ENCODE data around the gene SLC12A6.

Gene SLC12A6

DNA sequence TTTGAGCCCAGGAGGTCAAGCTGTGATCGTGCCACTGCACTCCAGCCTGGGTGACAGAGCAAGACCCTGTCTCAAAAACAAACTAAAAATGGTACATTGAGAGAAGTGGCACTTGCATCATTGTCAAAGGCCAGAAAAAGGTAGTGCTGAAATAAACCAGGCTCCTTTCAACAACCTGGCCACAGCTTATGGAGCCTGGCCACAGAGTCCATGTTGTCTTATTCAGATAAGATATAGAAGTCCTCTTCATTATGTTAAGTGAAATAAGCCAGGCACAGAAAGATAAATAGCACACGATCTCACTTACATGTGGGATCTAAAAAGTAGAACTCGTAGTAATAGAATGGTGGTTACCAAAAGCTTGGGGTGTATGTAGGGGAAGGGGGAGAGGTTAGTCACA lies 78.0 kb downstream of the SLC12A6 start:
- no peak for DNase-seq (ENCODE audit: low spot score)

DNA sequence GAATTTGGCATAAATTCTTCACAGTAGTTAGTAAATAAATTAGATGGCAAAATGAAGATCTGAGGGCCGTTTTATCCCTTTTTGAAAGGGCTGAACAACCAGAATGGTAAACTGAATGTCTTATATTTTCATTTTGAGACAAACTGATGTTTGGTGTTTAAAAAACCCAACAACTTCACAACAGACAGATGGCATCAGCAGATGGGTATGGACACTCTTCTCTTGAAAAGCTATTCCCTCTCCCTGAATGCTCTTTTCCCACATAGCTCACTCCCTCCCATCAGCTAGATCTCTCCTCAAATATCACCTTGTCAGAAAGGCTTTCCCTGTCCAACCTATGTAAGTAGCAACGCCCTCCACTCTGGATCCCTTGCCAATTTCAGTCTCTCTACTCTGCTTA lies 79.4 kb downstream of the SLC12A6 start:
- no peak for DNase-seq (ENCODE audit: low spot score)

DNA sequence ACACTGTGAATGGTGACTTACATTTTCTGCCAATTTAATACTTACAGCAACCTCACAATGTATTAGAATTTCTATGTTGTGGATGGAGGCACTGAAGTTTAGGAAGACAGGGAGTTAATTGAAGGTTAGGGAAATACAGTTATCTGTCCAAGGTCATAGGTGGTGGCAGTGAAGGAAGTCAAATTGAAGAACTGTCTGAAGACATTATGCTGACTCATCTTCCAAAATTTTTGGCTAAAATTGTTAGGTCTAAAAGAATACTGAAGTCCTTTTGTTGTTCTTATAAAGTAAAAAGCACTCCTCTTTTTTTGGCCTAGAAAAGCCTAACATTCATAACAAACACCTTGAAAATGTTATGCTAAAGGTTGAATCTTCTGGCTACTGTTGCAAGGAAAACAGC lies 85.0 kb downstream of the SLC12A6 start:
- no peak for DNase-seq (ENCODE audit: low spot score)

DNA sequence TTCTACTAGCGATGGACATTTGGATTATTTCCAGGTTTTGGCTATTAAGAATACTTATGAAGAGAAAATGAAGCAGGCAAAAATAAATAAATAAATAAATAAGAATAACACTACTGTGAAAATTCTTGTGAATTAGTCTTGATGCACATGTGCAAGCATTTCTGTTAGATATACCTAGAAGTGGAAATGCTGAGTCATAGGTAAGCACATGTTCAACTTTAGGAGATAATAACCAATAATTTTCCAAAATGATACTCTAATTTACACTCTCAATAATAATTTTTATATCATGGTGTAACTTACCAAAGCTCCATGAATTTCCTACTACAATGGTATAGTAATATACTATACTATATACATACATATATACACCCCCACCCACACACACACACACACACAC lies 89.4 kb downstream of the SLC12A6 start:
- no peak for DNase-seq (ENCODE audit: low spot score)

DNA sequence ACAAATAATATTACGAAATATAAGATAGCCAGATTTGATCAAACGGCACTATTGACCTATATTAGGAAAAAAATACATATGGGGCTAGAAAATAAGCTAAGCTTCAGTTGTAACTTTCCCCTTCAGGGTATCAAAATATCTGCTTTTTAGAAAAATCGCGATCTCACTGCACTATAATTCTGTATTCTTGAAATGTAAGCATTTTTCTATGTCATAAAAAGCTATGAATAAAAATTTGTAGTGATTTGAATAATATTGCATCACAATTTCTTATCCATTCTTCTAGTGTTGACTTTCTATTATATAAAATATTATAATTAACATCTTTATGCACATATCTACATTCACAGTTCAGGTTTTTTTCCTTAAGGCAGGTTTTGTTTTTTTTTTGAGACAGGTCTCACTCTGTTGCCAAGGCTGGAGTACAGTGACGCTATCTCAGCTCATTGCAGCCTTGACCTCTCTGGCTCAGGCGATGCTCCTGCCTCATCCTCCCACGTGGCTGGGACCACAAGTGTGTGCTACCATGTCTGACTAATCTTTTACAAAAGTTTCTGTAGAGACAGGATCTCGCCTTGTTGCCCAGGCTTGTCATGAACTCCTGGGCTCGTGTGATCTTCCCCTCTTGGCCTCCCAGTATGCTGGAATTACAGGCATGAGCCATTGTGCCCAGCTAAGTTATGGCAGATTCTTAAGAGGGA lies 91.2 kb downstream of the SLC12A6 start:
- DNase-seq (ENCODE audit: low spot score), result no peak

DNA sequence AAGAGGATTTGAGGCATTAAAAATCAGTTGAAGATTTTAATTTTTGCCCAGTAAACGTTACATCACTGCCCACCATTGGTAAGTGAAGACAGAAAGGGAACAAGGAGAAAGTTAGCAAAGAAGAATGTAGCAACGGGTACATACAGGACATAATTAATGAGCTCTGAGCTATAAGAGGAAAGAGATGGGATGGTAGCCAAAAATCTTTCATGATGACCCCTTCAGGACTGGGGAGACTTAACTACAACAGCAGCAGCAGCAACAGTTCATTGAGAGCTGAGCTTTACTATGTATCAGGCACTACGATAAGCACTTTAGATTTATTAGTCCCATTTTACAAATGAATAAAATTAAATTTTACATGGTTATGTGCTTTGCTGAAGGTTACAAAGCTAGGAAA lies 94.4 kb downstream of the SLC12A6 start:
- DNase-seq (ENCODE audit: low spot score), result no peak

DNA sequence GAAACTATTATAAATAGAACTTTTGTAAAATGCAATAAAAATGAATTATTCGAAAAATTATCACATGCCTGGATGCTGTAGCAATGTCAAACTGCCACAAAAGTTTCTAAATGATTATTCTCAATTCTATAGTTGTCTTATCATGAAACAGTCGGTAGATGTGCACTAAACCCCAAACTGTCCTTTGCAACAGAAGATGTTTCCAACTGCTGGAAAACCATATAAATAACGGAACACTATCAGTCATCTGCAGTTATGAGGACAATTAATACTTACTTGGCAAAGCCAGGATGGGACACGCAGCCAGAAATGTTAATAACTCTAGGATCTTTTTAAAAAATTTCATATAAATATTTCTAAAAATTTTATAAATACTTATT lies 95.3 kb downstream of the SLC12A6 start:
- no peak for DNase-seq (ENCODE audit: low spot score)

DNA sequence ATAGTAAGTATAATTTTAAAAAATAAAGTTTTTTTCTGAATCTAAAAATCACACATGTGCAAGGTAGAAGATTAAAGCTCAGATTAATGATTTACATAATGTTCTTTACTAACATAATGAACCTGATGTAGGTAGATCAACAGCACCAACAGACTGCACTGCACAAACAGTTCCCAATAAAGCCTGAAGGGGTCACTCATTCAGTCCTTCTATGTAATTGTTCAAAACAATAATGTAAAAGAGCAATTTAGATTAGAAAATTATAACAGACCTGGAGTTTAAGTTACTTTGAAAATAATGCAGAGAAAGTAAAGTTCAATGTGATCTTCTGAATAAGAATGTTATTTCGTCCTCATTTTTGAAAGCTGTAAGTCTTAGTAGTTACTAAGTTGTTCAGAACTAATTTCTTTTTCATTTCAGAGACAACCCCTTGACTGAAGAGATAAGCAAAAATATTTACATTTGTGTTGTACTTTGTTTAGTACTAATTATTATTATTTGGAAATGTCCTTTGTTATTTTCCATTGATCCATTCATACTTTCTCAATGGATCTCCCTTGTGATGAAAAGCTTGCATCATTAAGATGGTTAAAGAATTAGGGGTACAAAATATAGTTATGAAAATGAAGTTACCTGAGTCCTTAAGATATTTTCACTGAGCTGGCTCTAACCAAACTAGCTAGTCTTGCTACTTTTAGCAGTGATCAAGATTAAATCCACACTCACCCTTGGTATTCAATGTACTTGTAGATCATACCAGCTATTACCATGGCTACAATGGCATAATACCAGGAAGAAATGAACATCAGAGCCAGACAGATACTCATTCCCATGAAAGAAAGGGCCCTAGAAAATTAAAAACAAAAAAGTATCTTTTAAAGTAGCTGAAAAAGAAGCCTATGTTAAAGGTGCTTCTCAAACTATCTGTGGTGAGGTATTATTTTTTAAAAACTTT lies 95.9 kb downstream of the SLC12A6 start:
- peak; percentile 58 for DNase-seq (ENCODE audit: low spot score)

DNA sequence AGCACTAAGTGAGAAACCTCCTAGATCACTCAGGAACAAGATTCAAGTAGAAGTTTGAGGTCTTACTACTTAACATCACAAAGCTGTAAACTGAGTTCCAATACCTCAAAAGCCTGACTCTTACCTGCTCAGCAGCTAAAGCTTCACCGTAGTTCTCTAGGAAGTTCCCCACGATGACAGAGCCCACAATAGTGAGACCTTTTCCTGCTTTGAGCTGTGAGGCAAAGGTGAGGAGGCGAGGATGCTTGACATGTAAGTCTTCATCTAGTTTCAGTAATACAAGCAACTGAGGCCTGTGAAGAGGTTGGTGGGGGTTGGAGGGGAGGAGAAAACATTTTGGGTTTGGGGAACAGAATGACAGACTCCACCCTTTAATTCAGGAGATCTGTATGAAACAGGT lies 97.0 kb downstream of the SLC12A6 start:
- DNase-seq (ENCODE audit: low spot score), result no peak

DNA sequence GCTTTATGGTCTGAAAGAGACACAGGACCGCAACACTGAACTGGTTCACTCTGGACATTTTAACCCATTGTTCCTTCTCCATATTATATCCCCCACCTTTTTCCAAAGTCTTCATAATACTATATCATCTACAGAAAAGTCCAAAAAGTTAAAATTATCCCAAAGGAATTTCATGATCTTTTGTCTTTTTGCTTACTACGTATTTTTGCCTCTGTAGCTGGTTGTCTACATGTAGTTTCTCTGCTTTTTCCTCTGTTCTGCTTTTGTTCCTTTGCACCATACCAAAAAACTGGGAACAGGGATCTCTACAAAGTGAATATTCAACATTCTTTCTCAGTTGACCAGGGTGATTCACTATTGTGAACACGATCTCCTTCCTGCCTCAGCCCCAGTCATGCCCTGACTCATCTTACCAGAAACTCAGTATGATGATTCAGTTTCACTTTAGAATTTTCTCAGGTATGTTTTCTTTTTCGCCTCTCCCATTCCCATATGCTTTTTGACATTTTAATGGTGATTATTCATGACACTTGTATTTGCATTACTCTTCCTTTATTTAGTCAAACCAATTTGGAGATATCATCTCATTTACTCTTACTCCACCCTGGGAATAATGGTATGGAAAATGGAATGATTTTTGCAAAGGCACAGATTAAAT lies 98.3 kb downstream of the SLC12A6 start:
- DNase-seq (ENCODE audit: low spot score), result peak; percentile 87

DNA sequence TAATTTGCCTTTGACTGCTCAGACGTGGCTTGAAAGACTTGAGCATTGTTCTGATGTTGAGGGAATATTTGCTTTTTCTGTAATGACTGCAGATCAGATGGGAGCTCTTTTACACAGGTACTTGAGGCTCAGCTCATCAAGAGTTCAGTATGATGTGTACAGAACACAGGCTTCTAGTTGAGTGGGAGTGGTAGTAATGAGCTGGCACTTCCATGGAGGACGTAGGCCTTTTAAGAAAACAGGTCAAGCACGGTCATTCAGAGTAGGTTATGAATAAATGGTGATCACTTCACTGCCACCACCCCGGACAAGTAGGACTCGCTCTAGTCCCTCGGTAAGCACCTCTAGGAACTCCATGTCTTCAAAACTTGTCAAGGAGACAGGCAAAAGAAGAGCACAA lies 104.0 kb downstream of the SLC12A6 start:
- no peak for DNase-seq (ENCODE audit: low spot score)

DNA sequence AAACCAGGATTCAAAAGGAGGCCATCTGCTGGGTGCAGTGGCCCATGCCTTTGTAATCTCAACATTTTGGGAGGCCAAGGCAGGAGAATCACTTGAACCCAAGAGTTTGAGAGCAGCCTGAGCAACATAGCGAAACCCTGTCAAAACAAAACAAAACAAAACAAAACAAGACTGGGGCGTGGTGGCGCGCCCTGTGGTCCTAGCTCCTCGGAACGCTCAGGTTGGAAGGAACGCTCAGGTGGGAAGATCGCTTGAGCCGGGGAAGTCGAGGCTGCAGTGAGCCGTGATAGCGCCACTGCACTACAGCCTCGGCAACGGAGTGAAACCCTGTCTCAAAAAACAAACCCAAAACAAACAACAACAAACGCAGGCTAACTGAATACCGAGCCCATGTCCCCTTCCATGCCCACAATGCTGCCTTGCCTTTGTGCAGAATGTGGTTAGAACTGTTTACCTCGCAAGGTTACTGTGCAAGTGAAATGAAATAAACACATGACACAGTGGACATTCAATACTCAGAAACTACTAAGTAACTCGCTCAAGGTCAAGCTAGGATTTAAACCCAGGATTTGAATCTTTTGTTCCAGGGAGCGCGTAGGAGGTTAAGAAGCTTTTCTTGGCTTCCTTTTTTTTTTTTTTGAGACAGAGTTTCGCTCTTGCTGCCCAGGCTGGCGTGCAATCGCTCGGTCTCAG lies 113.5 kb downstream of the SLC12A6 start:
- DNase-seq (ENCODE audit: low spot score), result no peak

DNA sequence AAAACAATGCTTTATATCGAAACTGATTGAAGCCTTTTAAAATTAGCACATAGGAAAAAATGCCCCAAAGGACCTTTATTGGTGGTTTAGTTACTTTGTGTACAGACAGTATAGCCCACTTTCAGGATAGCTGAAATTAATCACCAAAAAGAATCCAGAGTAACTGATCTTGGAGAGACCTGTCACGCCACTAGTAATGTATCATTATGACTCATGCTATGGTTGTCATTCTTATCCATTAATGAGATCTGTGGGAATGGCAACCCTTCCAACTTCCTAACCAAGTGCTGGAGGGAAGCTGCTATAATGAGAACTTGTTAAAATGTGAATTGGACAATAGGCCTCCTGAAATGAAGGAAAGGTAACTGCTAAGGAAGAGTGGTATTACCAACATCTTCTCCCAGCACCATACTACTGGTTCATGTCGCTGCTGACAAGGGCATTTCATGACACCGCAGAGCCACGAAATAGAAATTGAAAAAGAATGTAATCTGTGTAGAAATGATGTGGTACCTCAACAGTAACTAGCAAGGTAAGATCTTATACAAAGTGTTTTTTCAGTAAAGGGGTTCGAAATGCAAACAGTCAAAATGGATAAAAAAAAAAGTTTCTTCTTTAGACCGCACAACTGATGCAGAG lies 119.9 kb downstream of the SLC12A6 start:
- DNase-seq (ENCODE audit: low spot score), result peak; percentile 36

DNA sequence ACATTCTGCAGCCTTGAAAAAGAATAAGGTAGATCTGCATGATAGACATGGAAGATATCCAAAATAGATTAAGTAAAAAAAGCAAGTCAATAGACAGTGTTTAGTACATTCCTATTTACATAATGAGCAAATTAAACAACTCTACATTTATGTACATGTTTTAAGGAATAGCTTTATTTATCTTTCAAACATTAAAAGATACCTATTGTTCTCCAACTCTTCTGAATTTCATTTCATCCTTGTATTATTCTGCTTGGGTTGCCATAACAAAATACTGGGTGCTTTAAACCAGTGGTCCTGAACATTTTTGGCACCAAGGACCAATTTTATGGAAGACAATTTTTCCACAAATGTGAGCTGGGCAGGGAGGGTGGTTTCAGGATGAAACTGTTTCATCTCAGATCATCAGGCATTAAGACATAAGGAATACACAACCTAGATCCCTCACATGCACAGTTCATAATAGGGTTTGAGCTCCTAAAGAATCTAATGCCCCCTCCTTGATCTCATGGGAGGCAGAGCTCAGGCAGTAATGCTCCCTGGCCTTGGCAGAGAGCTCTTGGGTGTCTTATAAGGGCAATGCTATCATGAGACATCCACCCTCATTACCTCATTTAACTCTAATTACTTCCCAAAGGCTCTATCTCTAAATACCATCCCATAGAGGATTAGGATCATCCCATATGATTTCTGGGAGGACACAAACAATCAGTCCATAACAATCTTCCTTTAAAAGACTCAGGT lies 120.9 kb downstream of the SLC12A6 start:
- no peak for DNase-seq (ENCODE audit: low spot score)

DNA sequence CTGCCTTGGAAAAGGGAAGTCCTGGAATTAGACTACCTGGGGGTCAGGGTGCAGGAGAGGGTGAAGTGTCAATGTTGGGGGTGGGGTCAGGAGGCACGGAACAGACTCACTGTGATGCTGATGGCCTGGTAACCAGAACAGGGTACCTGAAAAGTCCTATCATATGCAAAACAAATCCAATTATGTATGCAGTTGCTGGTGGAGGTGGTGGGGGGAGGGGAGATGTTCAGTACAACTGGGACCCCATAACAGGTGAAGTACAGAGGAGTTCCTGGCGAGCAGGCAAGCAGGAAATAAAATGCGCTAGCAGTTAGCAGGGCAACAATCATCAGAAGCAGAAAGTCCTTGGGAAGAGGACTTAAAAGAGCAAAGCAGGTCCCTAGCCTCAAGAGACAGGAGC lies 123.4 kb downstream of the SLC12A6 start:
- DNase-seq (ENCODE audit: low spot score), result no peak

DNA sequence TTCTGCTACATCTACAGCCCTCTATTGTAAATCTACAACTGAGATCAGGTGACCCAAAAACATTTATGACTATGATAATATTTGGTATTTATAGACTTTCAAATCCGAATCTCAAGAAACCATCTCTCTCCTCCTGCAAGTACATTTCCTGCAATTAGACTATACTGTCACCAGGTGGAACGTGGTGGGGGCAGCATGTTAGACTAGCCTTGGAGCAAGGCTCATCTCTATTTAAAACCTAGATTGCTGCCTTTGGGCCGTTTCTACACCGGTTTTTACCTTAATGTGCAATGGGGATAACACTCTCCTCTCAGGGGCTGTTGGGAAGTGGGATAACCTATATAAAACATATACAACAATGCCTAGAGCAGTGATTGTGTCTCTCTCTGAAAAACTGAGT lies 123.9 kb downstream of the SLC12A6 start:
- DNase-seq (ENCODE audit: low spot score), result no peak

DNA sequence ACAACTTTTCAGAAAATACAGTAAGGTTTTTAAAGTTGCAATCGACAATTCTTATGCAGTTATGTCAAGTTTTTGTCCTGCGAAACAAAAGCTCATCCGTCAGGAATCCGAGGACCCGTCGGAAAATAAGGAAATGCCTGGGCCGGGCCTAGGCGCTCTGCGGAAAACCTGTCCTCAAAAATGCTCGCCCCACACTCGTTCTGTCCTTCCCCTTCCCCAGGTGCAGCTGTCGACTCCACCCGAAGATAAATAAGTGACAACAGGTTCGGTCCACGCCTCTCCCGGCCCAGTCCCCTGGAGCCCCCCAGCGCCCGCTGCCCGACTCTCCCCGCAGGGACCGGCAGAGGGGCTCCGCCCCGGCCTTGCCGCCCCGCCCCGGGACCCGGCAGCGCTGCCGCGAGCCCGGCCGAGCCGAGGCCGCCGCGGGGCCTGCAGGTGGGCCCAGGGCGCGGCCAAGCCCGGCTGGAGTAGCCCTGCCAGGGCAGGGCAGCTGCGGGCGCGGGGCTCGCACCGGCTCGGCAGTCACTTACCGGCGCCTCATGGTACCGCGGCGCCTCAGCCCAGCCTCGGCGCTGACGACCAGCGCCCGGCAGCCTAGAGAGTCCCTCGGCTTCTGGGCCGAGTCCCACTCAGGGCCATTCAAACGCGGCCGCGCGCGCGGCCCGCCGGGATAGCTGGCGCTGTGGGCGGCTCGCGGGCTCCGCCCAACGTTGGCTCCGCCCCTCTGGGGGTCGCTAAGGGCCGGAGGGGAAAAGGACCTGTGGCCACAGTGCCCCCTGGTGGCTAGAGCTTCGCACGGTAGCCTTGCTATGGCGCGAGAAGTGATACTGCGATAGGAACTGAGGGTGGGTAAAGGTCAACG lies 127.9 kb downstream of the SLC12A6 start, which contains the start of gene KATNBL1:
Gene KATNBL1 (minus strand): TSS at position 676 of the 862 bp plus-strand sequence. CDS start 46,420 bp downstream, outside the sequence.
- peak; percentile 98 for DNase-seq (ENCODE audit: low spot score)

DNA sequence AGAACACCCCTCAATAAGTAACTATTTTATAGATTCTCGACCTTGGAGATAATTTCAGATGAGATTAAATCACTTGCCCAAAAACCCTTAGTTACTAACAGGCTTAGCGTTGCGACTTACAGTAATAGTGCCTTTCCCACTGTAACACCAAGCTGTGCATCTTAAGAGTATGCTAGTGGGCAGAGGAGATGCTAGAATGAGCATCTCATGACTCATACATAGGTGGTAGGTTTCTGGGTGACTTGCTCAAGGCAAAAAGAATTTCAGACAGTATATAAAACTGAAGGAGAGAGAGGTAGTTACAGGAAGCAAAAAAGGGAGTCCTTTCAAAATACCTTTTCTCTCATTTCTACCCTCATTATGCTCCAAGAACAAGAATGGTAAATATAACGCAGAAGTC lies 131.6 kb downstream of the SLC12A6 start:
- no peak for DNase-seq (ENCODE audit: low spot score)

DNA sequence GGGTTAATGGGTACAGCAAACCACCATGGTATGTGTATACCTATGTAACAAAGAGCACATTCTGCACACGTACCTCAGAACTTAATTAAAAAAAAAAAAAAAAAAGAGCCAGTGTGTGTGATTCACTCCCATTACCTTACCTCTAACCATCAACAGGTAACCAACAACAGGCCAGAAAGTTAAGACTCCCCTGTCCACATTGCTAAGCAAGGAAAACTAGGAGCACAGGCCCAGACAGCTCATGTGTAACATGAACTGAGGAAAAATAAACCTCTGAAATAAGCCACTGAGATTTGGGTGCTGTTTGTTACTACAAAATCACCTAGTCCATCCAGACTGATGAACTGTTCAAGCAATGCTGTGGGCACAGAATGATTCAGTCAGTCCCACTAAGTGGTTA lies 133.6 kb downstream of the SLC12A6 start:
- no peak for DNase-seq (ENCODE audit: low spot score)

DNA sequence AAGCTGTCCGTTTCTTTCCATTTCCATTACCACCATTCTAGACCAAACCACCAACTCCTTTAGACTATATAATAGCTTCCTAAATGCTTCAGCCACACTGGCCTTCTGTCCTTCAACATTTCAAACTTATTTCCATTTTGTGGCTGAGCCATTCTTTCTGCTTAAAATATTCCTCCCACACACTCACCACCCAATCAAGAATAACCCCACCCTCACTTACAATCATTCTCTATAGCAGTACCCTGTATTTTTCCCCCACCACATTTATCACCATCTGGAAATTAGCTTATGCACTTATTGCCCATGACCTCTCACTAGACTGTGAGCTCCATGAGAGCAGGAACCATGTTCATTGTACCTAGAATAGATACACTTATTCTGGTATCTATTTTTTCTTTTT lies 134.3 kb downstream of the SLC12A6 start:
- no peak for DNase-seq (ENCODE audit: low spot score)
